Endothelial cell of umbilical vein (primary cell): Measurements from ENCODE around the gene SUCLG2. TPM values are rescaled to one million over a fixed set of nuclear protein-coding genes. Genes with fewer than 3 reads are reported as not detected.

Experiments
- BruUV-seq: library from RNA; stranded (reverse); fragments of 400-500 nt; replicated peaks from 2 replicates; lab custom pipeline; 2021; lab: Mats Ljungman, UMichigan
- CTCF ChIA-PET: fragments of 300-600, 350-600 bp; sonication (Branson Sonifier 250); formaldehyde crosslinking; loops from one replicate; lab custom pipeline; 2021; ENCODE audit warnings: antibody characterized with exemption, inconsistent platforms; lab: Charles Lee
- POLR2A ChIA-PET: fragments of 300-600, 350-600 bp; sonication (Branson Sonifier 250); formaldehyde crosslinking; loops from one replicate; lab custom pipeline; 2021; ENCODE audit warnings: antibody characterized with exemption, inconsistent platforms; lab: Charles Lee
- DNase-seq: peaks from one replicate; pipeline ENCODE4 v3.0.0-alpha.2; 2011; ENCODE audit warnings: low read depth, low spot score
- FAIRE-seq: peaks from 2 replicates; lab custom pipeline; 2011; peaks lifted over from hg19 to GRCh38; lab: Jason Lieb, UNC
- H2AFZ ChIP-seq: 2 replicates; pipeline ENCODE4 v1.6.0; 2012; ENCODE audit warnings: low read depth, low read length, control low read depth, inconsistent platforms
- H3K27ac ChIP-seq: 2 replicates; pipeline ENCODE4 v1.5.1; 2011; ENCODE audit warnings: low read depth, mild to moderate bottlenecking, control low read depth, low read length, moderate library complexity; ENCODE audit not compliant: insufficient read depth
- H3K27me3 ChIP-seq, 2 experiments: 2 replicates each; pipeline versions ENCODE4 v1.6.0 to v1.6.1; 2011; ENCODE audit warnings: low read length in 2 of 2, mixed read lengths in 1 of 2; ENCODE audit not compliant: control insufficient read depth in 2 of 2, insufficient read depth in 2 of 2
- H3K36me3 ChIP-seq, 2 experiments: 2 replicates in 1 of 2; 3 replicates in 1 of 2; pipeline ENCODE4 v1.5.1; 2011; ENCODE audit warnings: low read length in 2 of 2, mild to moderate bottlenecking in 1 of 2, moderate library complexity in 1 of 2; ENCODE audit not compliant: control insufficient read depth in 2 of 2, insufficient read depth in 2 of 2; ENCODE audit errors: extremely low read depth in 1 of 2
- H3K4me1 ChIP-seq: 3 replicates; pipeline ENCODE4 v1.5.1; 2011; ENCODE audit warnings: mild to moderate bottlenecking, low read length; ENCODE audit not compliant: control insufficient read depth, insufficient read depth; ENCODE audit errors: extremely low read depth
- H3K4me2 ChIP-seq: 2 replicates; pipeline ENCODE4 v1.6.1; 2011; ENCODE audit warnings: low read length, control low read depth, mixed read lengths; ENCODE audit not compliant: insufficient read depth
- H3K4me3 ChIP-seq, 3 experiments: fragments of 200-600 bp in 1 of 3; sonication (generic), shearing (Covaris generic) in 1 of 3; replicated peaks in 1 of 3; 2 replicates each; pipeline ENCODE4 v1.5.1; 2011 to 2016; ENCODE audit warnings: control low read depth in 3 of 3, low read length in 3 of 3, mild to moderate bottlenecking in 2 of 3, inconsistent platforms in 1 of 3, low read depth in 1 of 3, moderate library complexity in 1 of 3; ENCODE audit not compliant: insufficient read depth in 1 of 3
- H3K79me2 ChIP-seq: 2 replicates; pipeline ENCODE4 v1.6.0; 2012; ENCODE audit warnings: low read length, inconsistent platforms; ENCODE audit not compliant: control insufficient read depth, insufficient read depth
- H3K9ac ChIP-seq: replicated peaks from 2 replicates; pipeline ENCODE3; 2011; ENCODE audit warnings: low read length, control low read depth; ENCODE audit not compliant: insufficient read depth; ENCODE audit errors: extremely low read depth
- H3K9me1 ChIP-seq: replicated peaks from 3 replicates; pipeline ENCODE4 v1.6.0; 2011; ENCODE audit warnings: mild to moderate bottlenecking, low read length; ENCODE audit not compliant: control insufficient read depth, insufficient read depth; ENCODE audit errors: extremely low read depth
- H3K9me3 ChIP-seq: replicated peaks from 2 replicates; pipeline ENCODE4 v1.5.1; 2012; ENCODE audit warnings: low read length, inconsistent platforms; ENCODE audit not compliant: control insufficient read depth, insufficient read depth
- H4K20me1 ChIP-seq: replicated peaks from 2 replicates; pipeline ENCODE3; 2011; ENCODE audit warnings: mild to moderate bottlenecking, low read length; ENCODE audit not compliant: control insufficient read depth, insufficient read depth; ENCODE audit errors: extremely low read depth
- EZH2 ChIP-seq: IDR thresholded peaks from 2 replicates; pipeline ENCODE4 v1.6.1; 2012; ENCODE audit warnings: borderline replicate concordance, low read depth, mild to moderate bottlenecking, moderate library complexity, low read length, inconsistent platforms; ENCODE audit not compliant: severe bottlenecking
- FOS ChIP-seq: IDR thresholded peaks from 2 replicates; pipeline ENCODE4 v1.6.1; 2011; ENCODE audit warnings: mild to moderate bottlenecking, low read length, moderate library complexity, borderline replicate concordance; ENCODE audit not compliant: insufficient read depth
- GATA2 ChIP-seq: IDR thresholded peaks from 2 replicates; pipeline ENCODE4 v1.7.0; 2011; ENCODE audit warnings: low read depth, mild to moderate bottlenecking, moderate library complexity, mixed read lengths, low read length; ENCODE audit not compliant: insufficient read length, insufficient read depth
- JUN ChIP-seq: IDR thresholded peaks from 2 replicates; pipeline ENCODE4 v1.6.1; 2011; ENCODE audit warnings: borderline replicate concordance, low read depth; ENCODE audit not compliant: insufficient read length, insufficient read depth
- MYC ChIP-seq: IDR thresholded peaks from one replicate; pipeline ENCODE4 v1.6.1; 2011; ENCODE audit warnings: mild to moderate bottlenecking, low read depth, low read length
- POLR2A ChIP-seq: IDR thresholded peaks from 2 replicates; pipeline ENCODE4 v1.6.1; 2012; ENCODE audit warnings: low read depth, mild to moderate bottlenecking, control low read depth, low read length
- POLR2AphosphoS5 ChIP-seq: IDR thresholded peaks from 2 replicates; pipeline ENCODE4 v1.6.1; 2012; ENCODE audit warnings: low read depth, mild to moderate bottlenecking, control low read depth, low read length, moderate library complexity; ENCODE audit not compliant: insufficient read depth
- dilution Hi-C: fragments of 300-500 bp; cut with MboI; formaldehyde crosslinking; loops from one replicate; pipeline ENCODE4 v1.15.0; 2019; ENCODE audit warnings: low sequenced_read_pairs; ENCODE audit not compliant: extremely low pct_ligation_motif_present
- intact Hi-C: fragments of 100-400 bp; cut with micrococcal nuclease; formaldehyde crosslinking; loops from one replicate; pipeline ENCODE4 v1.10.0; 2022
- polyA plus RNA-seq, 4 experiments: library from polyadenylated mRNA; depleted of rRNA in 3 of 4; stranded (reverse) in 3 of 4; unstranded in 1 of 4; fragments of >200 nt; gene quantifications; 2 replicates each; pipeline versions ENCODE4 v1.2.1 to v1.2.3, GENCODE V29; 2011 to 2012; ENCODE audit warnings: missing spikeins in 1 of 4
- total RNA-seq: library from RNA; stranded (reverse); gene quantifications from 2 replicates; pipeline ENCODE4 v1.2.3, GENCODE V29; 2021
- TF ChIP-seq, protein P1 (sequence below), 2 donors: IDR thresholded peaks; 1 replicate in 1 of 2; 2 replicates in 1 of 2; pipeline ENCODE4 v1.5.1; 2011; ENCODE audit warnings: low read length in 2 of 2, mild to moderate bottlenecking in 2 of 2, moderate library complexity in 2 of 2, control low read depth in 1 of 2, inconsistent platforms in 1 of 2, low read depth in 1 of 2; ENCODE audit not compliant: insufficient read depth in 1 of 2; ENCODE audit errors: extremely low read depth in 1 of 2

The SUCLG2 gene
- total and polyA plus RNA-seq, 2 donors (not counting 3 experiments of a cell fraction or from before 2014, with no cell fraction given), result 8.1 to 38.3 TPM

DNA sequence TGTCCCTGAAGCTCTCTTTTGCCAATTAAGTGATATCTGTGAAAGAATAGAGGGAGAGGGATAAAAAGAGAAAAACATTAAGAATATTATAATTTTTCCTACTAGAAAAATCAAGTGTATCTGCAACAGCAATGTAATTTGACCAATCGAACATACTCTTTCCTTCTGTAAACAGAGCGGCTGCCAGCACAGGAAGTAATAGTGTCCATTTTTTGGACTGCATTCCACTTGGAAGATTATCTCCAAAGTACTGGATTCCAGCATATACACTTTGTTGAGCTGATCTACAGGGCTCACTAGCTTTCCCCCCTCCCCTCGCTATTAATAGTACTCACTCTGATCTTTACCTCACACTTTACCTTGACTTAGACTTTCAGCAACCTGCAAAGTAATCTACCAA, 90.4 kb downstream of the SUCLG2 start:
- intact Hi-C loops, result no loop called here
- Histone ChIP-seq H4K20me1 (peaks cover 3% of the 10 kb centered on the region), H3K9me1 (no peaks in the 10 kb centered on the region), H3K27ac (no peak overlapping the region), H3K9ac (no peak overlapping the region), H3K36me3 (no peaks in the 10 kb centered on the region), H3K9me3 (no peaks in the 10 kb centered on the region), H3K4me3 (no peak overlapping the region), H3K79me2 (no peaks in the 10 kb centered on the region), H3K4me2 (no peak overlapping the region), H3K27me3 (no peaks in the 10 kb centered on the region), H2AFZ (no peak overlapping the region), H3K4me1 (peaks cover 4% of the 10 kb centered on the region)
- BruUV-seq, result no TSS peak
- TF ChIP-seq POLR2AphosphoS5 (no peak), EZH2 (no peak), GATA2 (no peak), JUN (no peak), MYC (no peak), POLR2A (no peak), FOS (no peak)
- TF ChIP-seq, protein P1, sequence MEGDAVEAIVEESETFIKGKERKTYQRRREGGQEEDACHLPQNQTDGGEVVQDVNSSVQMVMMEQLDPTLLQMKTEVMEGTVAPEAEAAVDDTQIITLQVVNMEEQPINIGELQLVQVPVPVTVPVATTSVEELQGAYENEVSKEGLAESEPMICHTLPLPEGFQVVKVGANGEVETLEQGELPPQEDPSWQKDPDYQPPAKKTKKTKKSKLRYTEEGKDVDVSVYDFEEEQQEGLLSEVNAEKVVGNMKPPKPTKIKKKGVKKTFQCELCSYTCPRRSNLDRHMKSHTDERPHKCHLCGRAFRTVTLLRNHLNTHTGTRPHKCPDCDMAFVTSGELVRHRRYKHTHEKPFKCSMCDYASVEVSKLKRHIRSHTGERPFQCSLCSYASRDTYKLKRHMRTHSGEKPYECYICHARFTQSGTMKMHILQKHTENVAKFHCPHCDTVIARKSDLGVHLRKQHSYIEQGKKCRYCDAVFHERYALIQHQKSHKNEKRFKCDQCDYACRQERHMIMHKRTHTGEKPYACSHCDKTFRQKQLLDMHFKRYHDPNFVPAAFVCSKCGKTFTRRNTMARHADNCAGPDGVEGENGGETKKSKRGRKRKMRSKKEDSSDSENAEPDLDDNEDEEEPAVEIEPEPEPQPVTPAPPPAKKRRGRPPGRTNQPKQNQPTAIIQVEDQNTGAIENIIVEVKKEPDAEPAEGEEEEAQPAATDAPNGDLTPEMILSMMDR (IDR thresholded peaks at IDR 0.05; ENCODE audit: extremely low read depth in 1 of 2, insufficient read depth in 1 of 2, low read depth in 1 of 2, low read length in 2 of 2), result no peak
- CTCF ChIA-PET, result interaction anchor here (0.7 to 1.3 kb wide), 2 partner anchors 152 to 450 kb away, joined by 3 read pairs; no protein-coding TSS in a partner anchor
- FAIRE-seq (no peak), DNase-seq (peak; percentile 24)
- POLR2A ChIA-PET, result no interaction called here
- dilution Hi-C loops, result no loop called here
